HFFc6 (cell line): ENCODE results near the gene TNNC1. TPM values are rescaled to one million over a fixed set of nuclear protein-coding genes. Genes with fewer than 3 reads are reported as not detected.

Experiments
- DNase-seq: peaks from one replicate; pipeline ENCODE4 v3.0.0-alpha.2; 2018
- H3K27ac Mint-ChIP-seq: 2 replicates; pipeline ENCODE4 v1.8.0; 2020; ENCODE audit warnings: mild to moderate bottlenecking, mixed read lengths
- H3K27me3 Mint-ChIP-seq: 2 replicates; pipeline ENCODE4 v1.8.0; 2021; ENCODE audit warnings: mild to moderate bottlenecking, moderate library complexity, mixed read lengths; ENCODE audit not compliant: insufficient read depth
- H3K36me3 Mint-ChIP-seq: 2 replicates; pipeline ENCODE4 v1.8.0; 2021; ENCODE audit warnings: low read depth, mixed read lengths
- H3K4me1 Mint-ChIP-seq: 2 replicates; pipeline ENCODE4 v1.8.0; 2020; ENCODE audit warnings: low read depth, mixed read lengths
- H3K4me3 Mint-ChIP-seq: 2 replicates; pipeline ENCODE4 v1.8.0; 2020; ENCODE audit warnings: mild to moderate bottlenecking, moderate library complexity, mixed read lengths
- H3K9me3 Mint-ChIP-seq: 2 replicates; pipeline ENCODE4 v1.8.0; 2020; ENCODE audit warnings: mild to moderate bottlenecking, mixed read lengths
- total RNA-seq, 6 experiments: library from RNA; stranded (reverse); fragmentation: NEBNext Ultra II Directional; extraction: Animal tissue kit (Norgen Biotek cat#: 25700); gene quantifications; 2 replicates in 1 of 6; 3 replicates in 5 of 6; pipeline ENCODE4 v1.2.3, GENCODE V29; 2021
- TF ChIP-seq, protein P1 (sequence below): fragments of 200-600 bp; sonication (generic); IDR thresholded peaks from 2 replicates; pipeline ENCODE4 v1.5.0; 2021; ENCODE audit warnings: antibody characterized with exemption, mild to moderate bottlenecking

The TNNC1 gene
- total RNA-seq, 6 experiments from 2014 or later = 0.35 to 0.55 (median 0.53) TPM; not detected in 2

DNA sequence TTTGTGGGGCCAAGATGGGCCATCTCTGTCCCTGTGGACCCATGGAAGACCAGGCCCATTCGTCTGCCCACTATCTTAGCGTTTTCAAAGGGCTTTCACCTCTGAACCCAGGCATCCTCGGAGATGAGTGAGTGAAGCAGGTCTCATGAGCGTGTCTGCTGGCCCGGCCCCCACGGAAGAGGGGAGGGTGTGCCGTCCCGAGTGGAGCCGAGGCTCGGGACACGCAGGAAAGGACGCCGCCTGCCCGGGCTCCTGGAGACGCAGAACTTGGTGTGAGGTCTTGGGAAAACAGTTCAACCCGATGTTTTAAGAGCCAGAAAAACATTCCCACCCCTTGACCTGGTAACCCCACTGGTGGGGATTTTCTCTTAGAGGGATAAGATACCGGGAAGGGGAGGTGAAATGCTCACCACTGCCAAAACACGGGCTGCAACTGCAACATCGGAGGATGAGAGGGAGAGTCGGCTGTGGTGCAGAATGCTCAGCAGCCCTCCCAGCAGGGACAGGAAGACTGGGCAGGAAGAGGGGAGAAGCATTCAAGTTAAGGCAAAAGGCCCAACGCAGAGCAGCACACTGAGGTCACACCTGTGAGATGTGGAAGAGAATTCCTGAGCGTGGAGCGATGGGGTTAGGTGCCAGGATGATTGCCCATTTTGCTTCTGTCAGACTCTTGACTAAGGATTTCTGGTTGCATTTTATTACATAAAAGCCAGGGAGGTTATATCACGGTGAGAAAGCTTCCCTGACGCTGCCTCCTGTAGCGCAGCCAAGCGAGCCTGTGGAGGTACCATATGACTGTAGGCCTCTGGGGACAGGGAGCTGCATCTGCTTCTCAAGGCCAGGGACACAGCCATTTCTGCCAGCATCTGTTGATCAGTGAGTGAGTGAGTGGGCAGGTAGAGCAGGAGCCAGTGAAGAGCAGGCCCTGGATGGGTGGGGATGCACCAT is 27.2 kb upstream of the TNNC1 start:
- H3K4me1 Mint-ChIP-seq = peaks cover 27% of the 10 kb centered on the region
- TF ChIP-seq, protein P1, sequence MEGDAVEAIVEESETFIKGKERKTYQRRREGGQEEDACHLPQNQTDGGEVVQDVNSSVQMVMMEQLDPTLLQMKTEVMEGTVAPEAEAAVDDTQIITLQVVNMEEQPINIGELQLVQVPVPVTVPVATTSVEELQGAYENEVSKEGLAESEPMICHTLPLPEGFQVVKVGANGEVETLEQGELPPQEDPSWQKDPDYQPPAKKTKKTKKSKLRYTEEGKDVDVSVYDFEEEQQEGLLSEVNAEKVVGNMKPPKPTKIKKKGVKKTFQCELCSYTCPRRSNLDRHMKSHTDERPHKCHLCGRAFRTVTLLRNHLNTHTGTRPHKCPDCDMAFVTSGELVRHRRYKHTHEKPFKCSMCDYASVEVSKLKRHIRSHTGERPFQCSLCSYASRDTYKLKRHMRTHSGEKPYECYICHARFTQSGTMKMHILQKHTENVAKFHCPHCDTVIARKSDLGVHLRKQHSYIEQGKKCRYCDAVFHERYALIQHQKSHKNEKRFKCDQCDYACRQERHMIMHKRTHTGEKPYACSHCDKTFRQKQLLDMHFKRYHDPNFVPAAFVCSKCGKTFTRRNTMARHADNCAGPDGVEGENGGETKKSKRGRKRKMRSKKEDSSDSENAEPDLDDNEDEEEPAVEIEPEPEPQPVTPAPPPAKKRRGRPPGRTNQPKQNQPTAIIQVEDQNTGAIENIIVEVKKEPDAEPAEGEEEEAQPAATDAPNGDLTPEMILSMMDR = no peak
- H3K36me3 Mint-ChIP-seq = peaks cover 22% of the 10 kb centered on the region
- H3K27ac Mint-ChIP-seq = no peak overlapping the region
- DNase-seq = no peak
- H3K9me3 Mint-ChIP-seq = no peaks in the 10 kb centered on the region
- H3K27me3 Mint-ChIP-seq = no peaks in the 10 kb centered on the region; the same call in 1 of the 2 replicates
- H3K4me3 Mint-ChIP-seq = no peak overlapping the region

DNA sequence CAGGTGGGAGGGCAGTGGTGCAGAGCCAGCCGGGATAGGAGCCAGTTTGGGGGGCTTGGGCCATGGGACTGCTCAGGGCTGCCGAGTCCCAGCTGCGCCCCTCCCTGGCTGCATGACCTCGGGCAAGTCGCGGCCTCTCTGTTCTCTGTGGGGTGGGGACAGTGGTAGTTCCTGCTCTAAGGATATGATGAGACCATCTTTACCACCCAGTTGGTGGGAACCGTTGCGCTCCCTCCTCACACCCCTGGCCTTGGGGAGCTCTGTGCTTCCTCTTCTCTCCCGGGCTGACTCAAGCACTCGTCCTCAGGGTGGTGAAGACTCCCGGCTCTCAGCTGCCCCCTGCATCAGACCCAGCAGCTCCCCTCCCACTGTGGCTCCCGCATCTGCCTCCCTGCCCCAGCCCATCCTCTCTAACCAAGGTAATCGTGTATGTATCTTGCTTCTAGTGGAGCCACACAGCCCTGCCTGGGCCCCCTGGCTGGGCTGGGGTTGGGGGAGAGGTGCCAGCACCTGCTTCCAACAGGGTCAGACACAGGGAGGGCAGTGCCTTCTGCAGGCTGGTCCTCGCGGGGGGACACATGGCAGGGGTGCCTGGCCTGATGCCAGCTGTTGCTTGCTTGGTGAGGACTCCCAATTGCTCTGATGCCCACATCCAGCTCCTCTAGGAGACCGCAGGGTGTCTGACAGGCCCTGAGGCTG is 26.2 kb upstream of the TNNC1 start:
- Mint-ChIP-seq H3K4me1 (peaks cover 27% of the 10 kb centered on the region), H3K4me3 (no peak overlapping the region), H3K27ac (no peak overlapping the region), H3K36me3 (peaks cover 22% of the 10 kb centered on the region), H3K27me3 (no peaks in the 10 kb centered on the region; the same call in 1 of the 2 replicates), H3K9me3 (no peaks in the 10 kb centered on the region)
- TF ChIP-seq, protein P1 = no peak
- no peak for DNase-seq

GRCh38 chr3:52479037-52479876 is 25.4 kb upstream of the TNNC1 start:
- TF ChIP-seq, protein P1 = no peak
- Mint-ChIP-seq H3K9me3 (no peaks in the 10 kb centered on the region), H3K27ac (no peak overlapping the region), H3K4me3 (no peak overlapping the region), H3K27me3 (no peaks in the 10 kb centered on the region; the same call in 1 of the 2 replicates), H3K4me1 (peaks cover 20% of the 10 kb centered on the region), H3K36me3 (peaks cover 22% of the 10 kb centered on the region)
- no peak for DNase-seq

DNA sequence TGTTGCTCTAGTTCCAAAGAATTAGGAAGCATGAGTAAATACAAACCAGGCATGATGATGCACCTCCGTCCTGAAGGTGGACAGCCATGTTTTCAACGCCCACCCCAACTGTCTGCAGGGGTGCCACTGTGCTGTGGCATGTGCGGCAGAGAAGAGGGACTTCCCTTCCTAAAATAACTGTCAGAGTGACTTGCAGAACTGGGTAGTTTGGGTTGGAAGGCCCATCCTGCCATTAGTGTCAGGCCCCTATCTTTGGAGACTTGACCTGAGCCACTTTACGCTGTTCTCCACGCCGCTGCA is 23.9 kb upstream of the TNNC1 start:
- DNase-seq = no peak
- H3K36me3 Mint-ChIP-seq = peaks cover 32% of the 10 kb centered on the region

More for the DNA sequence above, 23.9 kb upstream of the TNNC1 start:
- TF ChIP-seq, protein P1 = no peak
- Mint-ChIP-seq H3K27me3 (no peaks in the 10 kb centered on the region; the same call in 1 of the 2 replicates), H3K27ac (no peak overlapping the region), H3K4me1 (peaks cover 5% of the 10 kb centered on the region), H3K9me3 (no peaks in the 10 kb centered on the region), H3K4me3 (no peak overlapping the region)
